HG02763 (cell line): ENCODE data around the gene WNT7A.

ENCODE experiments used
- ATAC-seq: cut with Tn5 transposase; IDR thresholded peaks from one replicate; pipeline ENCODE4 v1.9.1; 2021; ENCODE audit warnings: mild to moderate bottlenecking, moderate library complexity; ENCODE audit not compliant: unreplicated experiment

Gene WNT7A

GRCh38 chr3:13885704-13886010 is 5.8 kb upstream of the WNT7A start:
- no peak for ATAC-seq

- no peak for ATAC-seq
Observed at GRCh38 chr3:13884851-13885703, 5.2 kb upstream of the WNT7A start.

- no peak for ATAC-seq
Observed at GRCh38 chr3:13883681-13884080, 3.8 kb upstream of the WNT7A start.

- ATAC-seq = no peak
Observed at GRCh38 chr3:13882876-13883275, 3.0 kb upstream of the WNT7A start.

GRCh38 chr3:13881536-13882410 is 1.9 kb upstream of the WNT7A start:
- ATAC-seq = no peak

GRCh38 chr3:13880811-13881156 is 913 bp upstream of the WNT7A start:
- ATAC-seq = no peak

- ATAC-seq = no peak
Observed at GRCh38 chr3:13879102-13879945, 547 bp downstream of the WNT7A start.

GRCh38 chr3:13878281-13879101 is 1.4 kb downstream of the WNT7A start:
- no peak for ATAC-seq

- ATAC-seq = no peak
Observed at GRCh38 chr3:13877911-13878280, 2.0 kb downstream of the WNT7A start.

- no peak for ATAC-seq
Observed at GRCh38 chr3:13876451-13877100, 3.3 kb downstream of the WNT7A start.

GRCh38 chr3:13874891-13875290 is 5.0 kb downstream of the WNT7A start:
- no peak for ATAC-seq

- no peak for ATAC-seq
Observed at GRCh38 chr3:13873818-13874217, 6.1 kb downstream of the WNT7A start.

GRCh38 chr3:13872451-13872850 is 7.4 kb downstream of the WNT7A start:
- ATAC-seq = no peak

- no peak for ATAC-seq
Observed at GRCh38 chr3:13871791-13872190, 8.1 kb downstream of the WNT7A start.

GRCh38 chr3:13870902-13871301 is 9.0 kb downstream of the WNT7A start:
- no peak for ATAC-seq

GRCh38 chr3:13869761-13870343 is 10.0 kb downstream of the WNT7A start:
- ATAC-seq = no peak

GRCh38 chr3:13868844-13869724 is 10.8 kb downstream of the WNT7A start:
- no peak for ATAC-seq

GRCh38 chr3:13867732-13868131 is 12.1 kb downstream of the WNT7A start:
- no peak for ATAC-seq
